GM04503 (cell line): ENCODE results near the gene LYPD5.
"Not testable (repeated sequence)": the region's sequence is repeated elsewhere in the genome, so short reads cannot be mapped to it uniquely, and the experiment has no call there.

Experiments used
- DNase-seq: peaks from one replicate; pipeline ENCODE4 v3.0.0-alpha.2; 2012; ENCODE audit warnings: low read depth

The LYPD5 gene

DNA sequence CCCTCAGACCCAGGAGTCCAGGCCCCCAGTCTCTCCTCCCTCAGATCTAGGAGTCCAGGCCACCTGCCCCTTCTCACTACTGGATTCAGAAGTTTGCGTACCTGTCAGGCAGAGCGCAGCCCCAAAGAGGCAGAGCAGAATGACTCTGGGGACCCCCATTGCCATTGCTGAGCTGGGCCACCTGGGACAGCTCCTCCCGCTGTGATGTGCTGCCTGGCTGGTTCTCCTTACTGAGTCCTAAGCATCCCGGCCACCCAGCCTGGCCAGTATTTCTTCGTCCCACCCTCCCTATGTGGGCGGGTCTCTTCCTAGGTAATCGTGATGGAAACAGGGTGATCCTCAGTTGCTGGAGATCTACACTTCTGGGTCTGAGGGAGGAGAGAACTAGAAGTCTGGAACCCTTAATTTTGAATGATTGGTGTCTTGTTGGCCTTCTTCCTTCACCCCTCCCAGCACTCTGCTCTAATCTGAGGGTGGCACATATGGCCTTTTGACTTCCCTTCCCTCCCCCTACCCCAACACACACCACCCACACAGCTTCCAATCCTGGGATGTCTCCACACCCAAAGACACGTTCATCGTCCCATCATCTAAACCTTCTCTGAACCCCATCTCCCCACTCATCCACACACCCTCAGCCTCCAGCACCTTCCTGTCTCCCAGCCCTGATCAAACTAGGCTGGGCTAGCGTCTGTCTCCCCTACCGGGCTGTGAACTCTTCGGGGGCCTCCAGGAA, at the start of gene LYPD5:
TSS of gene LYPD5 (minus strand) at position 232 of the 736 bp plus-strand sequence. CDS start at position 165, 67 bp downstream.
- no peak for DNase-seq

GRCh38 chr19:43848821-43849220, 46.6 kb upstream of the LYPD5 start:
- DNase-seq, result no peak

DNA sequence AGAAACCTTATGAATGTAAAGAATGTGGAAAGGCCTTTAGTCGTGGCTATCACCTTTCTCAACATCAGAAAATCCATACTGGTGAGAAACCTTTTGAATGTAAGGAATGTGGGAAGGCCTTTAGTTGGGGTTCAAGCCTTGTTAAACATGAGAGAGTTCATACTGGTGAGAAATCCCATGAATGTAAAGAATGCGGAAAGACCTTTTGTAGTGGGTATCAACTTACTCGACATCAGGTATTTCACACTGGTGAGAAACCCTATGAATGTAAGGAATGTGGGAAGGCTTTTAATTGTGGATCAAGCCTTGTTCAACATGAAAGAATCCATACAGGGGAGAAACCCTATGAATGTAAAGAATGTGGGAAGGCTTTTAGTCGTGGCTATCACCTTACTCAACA, 45.6 kb upstream of the LYPD5 start:
- no peak for DNase-seq

GRCh38 chr19:43847246-43847645, 45.0 kb upstream of the LYPD5 start:
- DNase-seq, result no peak

DNA sequence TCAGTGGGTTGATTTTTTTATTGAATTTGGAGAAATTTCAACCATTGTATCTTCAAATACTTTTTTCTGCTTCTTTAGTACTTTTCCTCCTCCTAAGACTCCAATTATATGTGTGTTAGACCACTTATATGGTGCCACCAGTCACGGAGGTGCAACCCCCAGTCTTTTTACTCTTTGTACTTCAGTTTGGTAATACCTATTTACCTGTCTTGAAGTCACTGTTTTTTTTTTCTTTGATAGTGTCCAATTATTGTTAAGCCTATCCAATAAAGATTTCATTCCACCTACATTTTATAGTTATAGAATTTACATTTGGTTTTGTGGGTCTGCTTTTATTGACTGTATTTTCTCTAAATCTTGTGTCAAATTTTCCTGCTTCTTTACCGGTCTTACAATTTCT, 39.8 kb upstream of the LYPD5 start:
- DNase-seq, result no peak

DNA sequence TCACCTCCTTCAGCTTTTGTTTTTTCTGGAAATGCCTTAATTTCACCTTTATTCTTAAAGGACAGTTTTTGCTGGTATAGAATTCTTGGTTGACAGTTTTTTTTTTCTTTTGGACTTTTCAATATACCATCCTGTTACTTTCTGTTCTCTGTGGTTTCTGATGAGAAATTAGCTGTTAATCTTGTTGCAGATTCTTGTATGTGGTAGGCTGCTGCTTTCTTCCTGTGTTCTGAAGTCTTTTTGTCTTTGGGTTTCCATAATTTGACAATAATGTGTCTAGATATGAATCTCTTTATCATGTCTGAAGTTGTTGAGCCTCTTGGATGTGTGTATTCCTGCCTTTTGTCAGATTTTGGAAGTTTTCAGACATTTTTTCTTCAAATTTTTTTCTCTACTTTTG, 36.9 kb upstream of the LYPD5 start:
- no peak for DNase-seq

DNA sequence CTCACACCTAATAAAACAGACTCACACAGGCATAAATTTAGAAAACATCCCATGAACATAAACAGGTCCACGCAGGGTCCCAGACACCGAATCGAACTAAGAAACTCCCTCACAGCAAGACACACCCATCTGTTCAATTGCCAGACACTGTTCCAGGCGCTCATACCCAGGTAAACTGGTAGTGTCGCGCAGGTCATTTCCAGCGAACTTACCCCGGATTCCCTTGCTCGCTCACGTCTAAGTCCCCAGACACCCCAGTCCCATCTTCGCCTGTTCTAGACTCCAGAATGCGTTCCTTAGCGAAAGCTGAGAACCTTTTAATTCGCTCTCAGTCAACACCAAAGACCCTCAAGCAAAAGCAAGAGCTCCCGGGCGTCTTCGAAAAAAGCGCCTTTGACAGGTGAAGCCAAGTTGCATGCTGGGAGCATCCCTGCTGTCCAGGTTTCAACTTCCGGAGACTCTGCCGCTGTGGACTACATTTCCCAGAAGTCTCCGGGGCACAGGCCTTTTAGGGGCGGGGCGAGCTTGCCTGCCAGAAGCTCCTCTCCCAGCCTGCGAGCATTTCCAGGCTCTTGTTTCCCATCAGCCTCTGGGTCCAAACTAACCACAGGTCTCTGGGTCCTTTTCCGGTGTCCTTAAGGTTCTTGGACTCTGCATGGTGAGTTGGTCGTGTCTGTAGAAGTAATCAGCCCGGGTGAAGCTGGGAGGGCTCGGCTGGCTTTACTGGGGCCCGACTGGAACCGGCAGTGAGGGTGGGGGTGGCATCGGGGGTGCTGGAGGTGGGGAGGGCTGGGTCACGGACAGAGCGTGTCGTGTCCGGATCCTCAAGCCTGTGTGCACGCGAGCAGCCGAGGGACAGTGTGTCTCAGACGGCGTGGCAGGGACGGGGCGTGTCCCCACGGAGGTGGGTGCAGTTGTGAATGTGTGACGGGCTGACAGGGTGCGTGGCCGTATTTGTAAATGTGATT, 24.8 kb upstream of the LYPD5 start, which contains the start of gene ZNF283:
TSS of gene ZNF283 (plus strand) at position 535 of the 968 bp plus-strand sequence. CDS start 6,184 bp downstream, outside the sequence.
- peak; percentile 60 for DNase-seq

GRCh38 chr19:43824572-43824971, 22.3 kb upstream of the LYPD5 start:
- DNase-seq, result not testable (repeated sequence)

DNA sequence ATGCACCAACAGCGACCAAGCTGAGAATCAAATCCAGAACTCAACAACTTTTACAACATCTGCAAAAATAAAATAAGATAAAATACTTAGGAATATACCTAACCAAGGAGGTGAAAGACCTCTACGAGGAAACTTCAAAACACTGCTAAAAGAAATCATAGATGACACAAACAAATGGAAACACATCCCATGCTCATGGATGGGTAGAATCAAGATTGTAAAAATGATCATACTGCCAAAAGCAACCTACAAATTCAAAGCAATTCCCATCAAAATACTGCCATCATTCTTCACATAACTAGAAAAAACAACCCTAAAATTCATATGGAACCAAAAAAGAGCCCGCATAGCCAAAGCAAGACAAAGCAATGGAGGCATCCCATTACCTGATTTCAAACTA, 21.6 kb upstream of the LYPD5 start:
- DNase-seq, result not testable (repeated sequence)

- no peak for DNase-seq
These were observed 18.6 kb upstream of the LYPD5 start for GRCh38 chr19:43820884-43821215.

- DNase-seq, result peak; percentile 9
These were observed 18.0 kb upstream of the LYPD5 start for GRCh38 chr19:43820098-43820883.

- no peak for DNase-seq
These were observed 16.3 kb upstream of the LYPD5 start for GRCh38 chr19:43818500-43818899.

GRCh38 chr19:43817454-43817853, 15.2 kb upstream of the LYPD5 start:
- not testable (repeated sequence) for DNase-seq

DNA sequence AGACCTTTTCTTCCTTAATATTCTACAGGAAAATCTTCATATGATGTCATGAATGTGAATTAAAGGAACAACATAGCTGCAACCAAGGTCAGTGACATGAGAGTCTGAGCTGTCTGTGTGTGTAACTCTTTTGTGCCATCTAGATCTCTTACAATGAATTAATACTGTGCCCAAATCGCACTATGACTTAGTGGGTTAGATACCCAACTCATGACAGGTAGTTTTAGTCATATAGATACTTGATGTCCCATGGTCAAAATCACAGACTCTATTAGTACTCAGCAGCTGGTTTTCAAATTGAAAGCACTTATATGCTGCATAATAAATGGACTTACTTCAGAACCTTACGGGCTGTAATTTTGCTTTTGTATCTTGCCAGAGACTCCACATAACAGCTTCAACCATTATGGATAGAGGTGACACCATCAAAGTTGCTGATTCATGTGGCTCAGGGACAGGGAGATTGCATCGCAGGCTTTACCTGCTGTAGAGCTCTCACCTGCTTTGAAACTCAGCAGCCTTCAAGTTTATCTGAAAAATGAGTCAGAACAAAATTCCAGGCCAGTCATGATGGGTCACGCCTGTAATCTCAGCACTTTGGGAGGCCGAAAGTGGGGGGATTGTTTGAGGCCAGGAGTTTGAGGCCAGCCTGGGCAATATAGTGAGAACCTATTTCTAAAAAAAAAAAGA, 12.6 kb upstream of the LYPD5 start:
- no peak for DNase-seq

DNA sequence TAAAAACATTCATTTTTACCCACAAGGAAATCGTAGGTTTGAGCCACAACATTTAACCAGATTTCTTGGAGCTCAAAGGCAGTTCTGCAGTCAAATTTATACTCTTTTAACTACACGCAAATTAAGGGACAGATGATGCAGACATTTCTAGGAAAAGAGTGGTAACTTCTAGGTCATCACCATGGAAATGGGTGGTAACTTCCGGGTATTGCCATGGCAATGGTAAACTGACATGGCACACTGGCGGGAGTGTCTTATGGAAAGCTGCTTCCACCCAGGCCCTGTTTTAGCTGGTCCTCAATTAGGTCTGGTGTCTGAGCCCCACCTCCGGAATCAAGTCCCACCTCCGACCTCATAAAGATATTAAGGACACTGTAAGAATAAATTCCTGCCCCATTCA, 10.4 kb upstream of the LYPD5 start:
- no peak for DNase-seq

DNA sequence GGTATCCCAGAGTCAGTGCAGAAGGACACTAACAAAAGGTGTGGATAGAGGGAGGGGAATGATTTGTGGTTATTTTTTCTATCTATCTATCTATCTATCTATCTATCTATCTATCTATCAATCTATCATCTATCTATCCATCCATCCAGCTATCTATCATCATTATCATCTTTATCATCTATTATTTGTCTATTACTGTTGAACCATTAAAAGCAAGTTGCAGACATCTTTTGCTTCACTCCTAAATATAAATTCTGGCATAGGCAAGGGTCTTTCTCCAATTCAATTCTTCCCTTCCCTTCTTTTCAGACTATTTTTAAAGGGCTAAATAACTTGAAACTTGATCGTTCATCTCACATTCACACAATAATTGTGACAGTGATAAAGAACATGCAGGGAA, 10.0 kb upstream of the LYPD5 start:
- no peak for DNase-seq

DNA sequence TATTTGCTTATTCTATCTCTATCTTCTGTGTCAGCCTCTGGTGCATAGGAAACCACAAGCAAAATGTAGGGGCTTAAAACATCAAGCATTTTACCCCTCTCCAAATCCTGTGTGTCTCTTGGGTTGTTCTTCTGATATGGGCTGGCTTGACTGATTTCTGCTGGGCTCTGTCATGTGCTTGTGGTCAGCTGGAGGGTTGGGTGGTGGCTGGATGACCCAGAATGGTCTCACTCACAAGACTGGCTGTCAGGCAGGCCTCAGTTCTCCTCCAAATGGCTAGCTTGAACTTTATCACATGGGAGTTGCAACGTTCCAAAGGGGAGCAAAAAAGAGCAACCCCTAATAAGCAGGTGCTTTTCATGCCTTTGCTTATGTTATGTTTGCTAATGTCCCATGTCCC, 9.6 kb upstream of the LYPD5 start:
- no peak for DNase-seq

- no peak for DNase-seq
These were observed 7.8 kb upstream of the LYPD5 start for GRCh38 chr19:43809762-43810696.

GRCh38 chr19:43807651-43808050, 5.4 kb upstream of the LYPD5 start:
- DNase-seq, result no peak

DNA sequence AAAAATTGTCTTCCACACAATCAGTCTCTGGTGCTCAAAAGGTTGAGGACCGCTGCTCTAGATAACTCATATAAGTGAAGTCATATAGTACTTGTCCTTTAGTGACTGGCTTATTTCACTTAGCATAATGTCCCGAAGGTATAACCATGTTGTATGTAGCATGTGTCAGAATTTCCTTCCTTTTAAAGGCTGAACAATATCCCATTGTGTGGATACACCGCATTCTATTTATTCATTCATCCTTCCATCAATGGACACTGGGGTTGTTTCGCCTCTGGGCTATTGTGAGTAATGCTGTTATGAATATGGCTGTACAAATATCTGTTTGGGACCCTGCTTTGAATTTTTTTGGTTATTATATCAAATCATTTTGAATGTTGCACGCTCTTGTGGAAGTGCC, 4.6 kb upstream of the LYPD5 start:
- no peak for DNase-seq

DNA sequence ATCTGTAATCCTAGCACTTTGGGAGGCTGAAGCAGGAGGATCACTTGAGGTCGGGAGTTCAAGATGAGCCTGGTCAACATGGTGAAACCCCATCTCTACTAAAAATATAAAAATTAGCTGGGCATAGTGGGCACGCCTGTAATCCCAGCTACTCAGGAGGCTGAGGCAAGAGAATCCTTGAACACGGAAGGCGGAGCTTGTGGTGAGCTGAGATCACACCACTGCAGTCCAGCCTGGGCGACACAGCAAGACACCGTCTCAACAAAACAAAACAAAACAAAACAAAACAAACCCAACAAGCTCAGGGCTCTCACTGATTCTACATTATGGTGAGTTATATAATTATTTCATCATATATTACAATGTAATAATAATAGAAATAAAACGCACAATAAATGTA, 4.2 kb upstream of the LYPD5 start:
- DNase-seq, result not testable (repeated sequence)
